SK-MEL-5 (cell line): ENCODE results near the gene LOXL1. TPM values are rescaled to one million over a fixed set of nuclear protein-coding genes. Genes with fewer than 3 reads are reported as not detected.
A peak's percentile ranks its signal among the peaks of the same experiment; 100 is the strongest.
"Not testable (repeated sequence)": the region's sequence is repeated elsewhere in the genome, so short reads cannot be mapped to it uniquely, and the experiment has no call there.

ENCODE experiments used
- DNase-seq: peaks from one replicate; pipeline ENCODE4 v3.0.0-alpha.2; 2016; ENCODE audit warnings: low read depth, low spot score
- in situ Hi-C: cut with HindIII; loops from 2 replicates; pipeline ENCODE4 v1.10.0; 2016; ENCODE audit warnings: low sequenced_read_pairs, high pct_unique_total_duplicates, low pct_unique_long_range_greater_than_20kb
- total RNA-seq: library from RNA; depleted of rRNA; stranded (reverse); fragments of >200 nt; shearing (Covaris generic); gene quantifications from 2 replicates; pipeline ENCODE4 v1.2.3, GENCODE V29; 2014

The LOXL1 gene
- total RNA-seq, 1 experiment from 2014 or later: 0.32 TPM

- no peak for DNase-seq
- in situ Hi-C loops: no loop called here
These were observed 31.0 kb downstream of the LOXL1 start for GRCh38 chr15:73957276-73957675.

GRCh38 chr15:73957785-73958184, 31.5 kb downstream of the LOXL1 start:
- in situ Hi-C loops: no loop called here
- no peak for DNase-seq

GRCh38 chr15:73959012-73959581, 32.8 kb downstream of the LOXL1 start:
- in situ Hi-C loops: no loop called here
- no peak for DNase-seq

GRCh38 chr15:73959801-73960200, 33.5 kb downstream of the LOXL1 start:
- in situ Hi-C loops: no loop called here

GRCh38 chr15:73960472-73961070, 34.3 kb downstream of the LOXL1 start:
- DNase-seq, in situ Hi-C loops: not testable (repeated sequence)

More at GRCh38 chr15:73959801-73960200, 33.5 kb downstream of the LOXL1 start:
- DNase-seq: no peak

- in situ Hi-C loops: no loop called here
- no peak for DNase-seq
These were observed 36.2 kb downstream of the LOXL1 start for GRCh38 chr15:73962433-73962832.

- peak; percentile 92 for DNase-seq
- in situ Hi-C loops: no loop called here
These were observed 38.5 kb downstream of the LOXL1 start for GRCh38 chr15:73964736-73965093.

- no peak for DNase-seq
- in situ Hi-C loops: no loop called here
These were observed 39.0 kb downstream of the LOXL1 start for GRCh38 chr15:73965094-73965757.

GRCh38 chr15:73965758-73966113, 39.5 kb downstream of the LOXL1 start:
- DNase-seq: peak; percentile 60
- in situ Hi-C loops: no loop called here

DNA sequence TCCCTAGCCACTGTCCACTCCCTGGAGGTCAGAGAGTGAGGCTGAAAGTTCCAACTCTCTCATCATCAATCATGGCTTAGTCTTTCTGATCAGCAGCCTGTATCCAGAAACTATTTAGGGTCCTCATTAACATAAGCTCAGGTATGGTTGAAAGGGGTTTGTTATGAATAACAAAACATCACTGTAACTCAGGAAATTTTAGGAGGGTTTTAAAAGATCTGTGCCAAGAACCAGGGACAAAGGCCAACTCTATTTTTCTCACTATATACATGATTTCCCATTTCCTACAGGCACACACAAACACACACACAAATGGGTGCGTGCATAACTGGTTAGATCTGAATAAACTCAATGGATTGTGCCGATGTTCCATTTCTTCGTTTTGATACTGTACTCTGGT, 42.2 kb downstream of the LOXL1 start:
- no peak for DNase-seq
- in situ Hi-C loops: no loop called here

GRCh38 chr15:73969151-73969759, 43.0 kb downstream of the LOXL1 start:
- in situ Hi-C loops: no loop called here
- DNase-seq: no peak

DNA sequence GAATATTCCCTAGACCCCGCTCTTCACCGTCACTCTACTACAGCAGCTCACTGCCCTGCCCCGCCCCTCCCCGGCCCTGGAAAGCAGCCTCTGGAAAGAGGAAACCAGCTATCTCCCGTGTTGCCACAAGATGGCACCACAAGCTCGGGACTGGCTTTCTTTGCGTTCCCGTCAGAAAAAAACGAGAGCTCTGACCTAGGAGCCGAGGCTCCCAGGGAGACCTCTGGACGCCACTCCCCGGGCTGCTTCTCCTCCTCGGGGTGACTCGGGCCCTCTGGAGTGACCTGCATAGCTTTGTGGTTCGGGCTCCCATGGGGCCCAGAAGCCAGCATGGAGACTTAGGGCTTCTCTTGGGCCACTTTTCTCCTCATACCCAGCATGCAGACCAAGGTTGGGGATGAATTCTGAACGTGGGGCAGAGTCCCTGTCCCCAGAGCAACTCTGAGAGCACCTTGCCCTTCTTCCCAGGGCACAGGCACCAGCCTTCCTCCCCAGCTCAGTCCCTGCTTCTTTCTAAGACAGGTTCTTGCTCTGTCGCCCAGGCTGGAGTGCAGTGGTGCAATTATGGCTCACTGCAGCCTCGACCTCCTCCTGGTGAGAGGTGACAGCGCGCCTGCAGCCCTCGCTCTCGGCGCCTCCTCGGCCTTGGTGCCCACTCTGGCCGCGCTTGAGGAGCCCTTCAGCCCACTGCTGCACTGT, 46.9 kb downstream of the LOXL1 start:
- in situ Hi-C loops: no loop called here
- peak; percentile 90 for DNase-seq

- in situ Hi-C loops, DNase-seq: not testable (repeated sequence)
These were observed 47.5 kb downstream of the LOXL1 start for GRCh38 chr15:73973683-73974200.

GRCh38 chr15:73975440-73976125, 49.3 kb downstream of the LOXL1 start:
- DNase-seq, in situ Hi-C loops: not testable (repeated sequence)

- in situ Hi-C loops: no loop called here
These were observed 52.6 kb downstream of the LOXL1 start for GRCh38 chr15:73978896-73979295.

DNA sequence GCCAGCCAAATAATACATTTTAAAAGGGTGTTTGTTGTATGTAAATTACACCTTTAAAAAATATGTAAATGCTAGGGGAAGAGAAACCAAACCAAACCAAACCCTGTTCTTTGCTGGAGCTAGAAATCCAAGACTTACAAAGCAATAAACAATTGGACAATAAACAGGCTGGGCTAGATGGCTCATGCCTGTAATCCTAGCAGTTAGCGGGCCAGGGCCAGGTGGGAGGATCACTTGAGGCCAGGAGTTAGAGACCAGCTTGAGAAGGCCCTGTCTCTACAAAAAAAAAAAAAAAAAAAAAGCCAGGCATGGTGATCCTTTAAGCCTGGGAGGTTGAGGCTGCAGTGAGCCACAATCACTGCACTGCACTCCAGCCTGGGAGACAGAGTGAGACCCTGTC, 53.4 kb downstream of the LOXL1 start:
- in situ Hi-C loops: no loop called here
- no peak for DNase-seq

More at GRCh38 chr15:73978896-73979295, 52.6 kb downstream of the LOXL1 start:
- peak; percentile 71 for DNase-seq

DNA sequence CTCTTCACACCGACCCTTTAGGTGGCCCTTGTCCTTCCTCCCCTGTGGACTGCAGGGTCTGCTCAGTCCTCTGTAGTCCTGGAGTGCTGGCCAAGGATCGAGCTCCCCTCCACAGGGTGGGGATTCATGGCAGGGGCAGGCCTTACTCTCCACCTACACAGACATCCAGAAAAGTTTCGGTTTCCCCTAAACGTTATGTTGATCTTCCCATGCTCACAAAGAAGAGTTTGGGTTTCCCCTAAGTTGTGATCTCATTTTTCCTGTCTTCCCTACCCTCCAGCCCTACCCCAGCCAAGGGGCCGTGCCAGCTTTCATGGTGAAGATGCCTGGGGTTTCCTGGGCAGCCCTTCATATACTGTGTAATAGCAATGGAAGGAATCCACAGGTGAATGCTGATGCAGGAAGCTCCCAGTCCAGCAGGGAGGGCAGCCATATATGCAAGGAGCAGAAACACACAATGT, 55.5 kb downstream of the LOXL1 start:
- no peak for DNase-seq
- in situ Hi-C loops: no loop called here
